ENCODE results near the gene BCOR.

BCOR gene

GRCh38 chrX:40098264-40099054, 701 bp upstream of the BCOR start:
- DNase-seq (ENCODE audit: low read depth) = no peak

DNA sequence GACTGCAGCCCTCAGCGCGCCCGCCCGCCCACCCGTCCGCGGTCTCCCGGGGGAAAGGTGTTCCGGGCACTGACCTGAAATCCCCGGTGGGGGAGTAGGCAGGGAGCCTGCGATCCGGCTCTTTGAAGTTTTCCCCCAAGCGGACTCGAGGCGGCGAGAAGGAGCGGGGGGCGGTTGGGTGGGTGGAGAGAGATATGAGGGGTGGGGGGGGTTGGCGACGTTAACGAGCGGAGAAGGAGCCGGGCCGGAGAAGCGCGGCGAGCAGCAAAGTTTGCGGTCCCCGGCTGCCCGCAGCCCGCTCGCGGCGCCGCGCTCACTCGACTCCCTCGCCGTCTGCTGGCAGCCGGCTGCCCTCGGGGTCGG, 636 bp downstream of the BCOR start:
- no peak for DNase-seq (ENCODE audit: low read depth)

DNA sequence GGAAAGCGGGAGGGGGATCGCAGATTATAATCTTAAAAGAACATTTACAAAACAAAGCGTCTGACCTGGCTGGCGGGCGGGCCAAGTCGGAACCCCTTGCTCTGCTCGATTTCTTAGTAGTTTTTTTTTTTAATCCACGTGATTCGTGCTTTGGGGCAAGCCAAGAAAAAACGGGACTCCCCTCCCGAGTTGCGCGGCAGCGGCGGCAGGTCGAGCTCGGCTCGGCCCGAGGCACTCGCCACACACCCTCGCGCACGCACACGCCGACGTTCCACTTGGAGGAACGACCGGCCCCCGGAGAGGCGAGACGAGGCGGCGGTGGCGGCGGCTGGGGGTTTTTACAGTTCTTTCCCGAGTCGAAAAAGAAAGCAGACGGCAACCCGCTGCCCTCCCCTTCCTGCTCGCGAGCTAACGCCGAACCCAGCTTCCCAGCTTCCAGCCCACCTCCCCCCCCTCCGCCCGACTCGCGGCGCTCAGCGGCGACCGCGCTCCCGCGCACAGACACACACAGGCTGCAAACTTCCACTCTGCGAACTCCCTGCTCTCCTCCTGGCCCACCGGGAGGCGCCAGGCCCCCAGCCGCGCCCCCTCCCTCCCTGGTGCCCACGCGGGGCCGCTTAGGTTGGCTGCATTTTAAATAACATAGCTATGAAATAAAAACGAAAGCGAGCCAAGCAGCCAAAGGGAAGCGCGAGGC, 1.2 kb downstream of the BCOR start:
- no peak for DNase-seq (ENCODE audit: low read depth)

GRCh38 chrX:40095583-40096394, 2.0 kb downstream of the BCOR start:
- no peak for DNase-seq (ENCODE audit: low read depth)

GRCh38 chrX:40094900-40095582, 2.7 kb downstream of the BCOR start:
- no peak for DNase-seq (ENCODE audit: low read depth)

DNA sequence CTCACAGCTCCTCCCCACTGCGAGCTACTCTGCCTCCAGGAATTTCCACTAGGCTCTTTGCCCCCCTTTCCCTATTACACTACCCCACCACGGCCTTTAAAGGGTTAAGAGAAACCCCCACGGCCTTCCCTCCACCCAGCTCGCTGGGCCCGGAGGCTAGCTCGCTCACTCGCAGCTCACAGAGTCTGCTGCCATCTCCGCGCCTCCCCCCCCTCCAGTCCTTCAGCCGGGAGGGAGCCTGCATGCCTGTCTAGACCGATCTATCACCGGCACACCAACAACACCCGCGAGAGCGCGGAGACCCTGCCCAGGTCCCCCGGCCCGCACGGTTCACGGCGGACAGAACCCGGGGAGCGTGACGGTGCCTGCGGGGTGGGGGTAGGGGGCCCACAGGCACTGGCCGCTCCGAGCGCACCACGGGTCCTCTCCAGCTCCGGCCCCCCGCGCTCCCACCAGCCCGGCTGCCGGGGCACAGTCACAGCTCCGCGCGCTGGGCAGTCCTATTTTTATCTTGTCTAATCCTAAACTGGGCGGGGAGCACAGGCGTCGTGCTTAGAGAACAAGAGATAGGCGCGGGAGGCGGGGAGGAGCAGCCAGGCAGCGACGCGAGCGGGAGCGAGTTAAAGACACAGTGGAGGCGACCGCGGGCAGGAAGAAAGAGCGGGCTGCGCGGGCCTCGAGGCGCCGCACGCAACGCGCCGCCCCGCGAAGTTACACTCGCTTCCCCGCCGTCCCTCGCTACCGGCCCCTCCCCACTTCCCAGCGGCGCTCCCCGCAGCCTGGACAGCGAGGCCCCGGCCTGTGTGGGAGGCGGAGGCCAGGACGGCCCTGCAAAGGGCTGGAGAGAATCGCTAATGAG, 3.5 kb downstream of the BCOR start:
- DNase-seq (ENCODE audit: low read depth) = no peak

DNA sequence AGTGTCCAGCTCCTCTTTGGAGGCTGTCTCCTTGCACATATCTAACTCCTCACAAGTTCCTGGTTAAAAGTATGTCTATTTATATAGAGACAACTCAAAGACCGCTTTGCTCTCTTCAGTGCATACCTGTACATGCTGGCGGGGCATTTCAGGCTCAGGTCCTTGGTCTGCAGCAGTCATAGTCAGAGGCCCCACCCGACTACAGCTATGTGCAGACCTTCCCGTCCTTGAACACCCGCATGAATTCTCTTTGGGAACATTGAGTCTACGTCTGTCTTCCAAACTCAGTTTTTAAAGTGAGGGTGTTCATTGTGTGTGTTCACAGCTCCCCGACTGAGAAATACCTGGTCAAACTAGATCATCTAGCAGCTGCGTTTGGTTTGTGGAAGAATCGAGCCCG, 4.2 kb downstream of the BCOR start:
- no peak for DNase-seq (ENCODE audit: low read depth)

GRCh38 chrX:40092808-40093435, 4.8 kb downstream of the BCOR start:
- DNase-seq (ENCODE audit: low read depth) = no peak

GRCh38 chrX:40091691-40092421, 5.9 kb downstream of the BCOR start:
- DNase-seq (ENCODE audit: low read depth) = no peak

DNA sequence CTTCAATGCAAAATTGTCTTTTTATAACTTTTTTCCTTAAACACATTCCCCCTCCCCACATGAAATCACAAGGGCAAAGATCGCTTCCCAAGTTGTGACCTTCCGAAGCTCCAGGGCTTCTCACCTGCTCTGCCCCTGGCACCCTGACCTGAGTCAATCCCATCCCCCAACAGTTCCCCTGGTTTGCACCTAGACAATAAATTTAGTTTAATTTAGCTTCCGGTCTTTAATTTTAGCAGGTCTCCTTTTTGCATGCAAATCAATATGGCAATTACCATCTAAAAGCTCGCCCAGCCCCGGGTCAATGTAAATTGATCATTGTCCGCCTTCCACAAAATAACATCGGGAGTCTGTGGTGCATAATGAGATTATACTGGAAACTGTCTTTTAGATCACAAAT, 6.8 kb downstream of the BCOR start:
- no peak for DNase-seq (ENCODE audit: low read depth)

GRCh38 chrX:40090050-40090804, 7.5 kb downstream of the BCOR start:
- no peak for DNase-seq (ENCODE audit: low read depth)

GRCh38 chrX:40088803-40089540, 8.8 kb downstream of the BCOR start:
- DNase-seq (ENCODE audit: low read depth) = no peak

GRCh38 chrX:40088299-40088625, 9.5 kb downstream of the BCOR start:
- DNase-seq (ENCODE audit: low read depth) = no peak

- no peak for DNase-seq (ENCODE audit: low read depth)
Observed at GRCh38 chrX:40087425-40088298, 10.1 kb downstream of the BCOR start.

GRCh38 chrX:40086569-40087335, 11.0 kb downstream of the BCOR start:
- DNase-seq (ENCODE audit: low read depth) = no peak

GRCh38 chrX:40085714-40086113, 12.0 kb downstream of the BCOR start:
- no peak for DNase-seq (ENCODE audit: low read depth)

DNA sequence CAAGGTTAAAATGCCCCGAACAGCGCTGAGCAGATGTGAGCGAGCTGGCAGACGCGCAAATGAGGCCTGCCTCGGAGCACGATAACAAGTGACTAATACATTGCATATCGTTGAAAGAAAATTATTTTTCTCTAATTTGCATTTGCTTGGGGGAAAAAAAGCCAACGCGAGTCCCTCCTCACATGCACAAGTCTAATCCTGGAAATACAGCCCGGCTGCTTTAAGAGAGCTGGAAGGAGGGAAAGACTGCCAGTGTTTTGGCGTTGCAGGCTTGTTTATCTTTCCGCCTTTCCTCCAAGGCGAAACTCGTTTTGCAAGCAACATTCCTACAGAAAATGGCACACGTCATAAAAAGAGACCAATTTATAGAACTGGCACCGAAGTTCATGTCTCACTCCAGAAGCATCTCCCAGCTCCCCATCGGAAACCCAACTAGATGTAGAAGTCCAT, 12.6 kb downstream of the BCOR start:
- no peak for DNase-seq (ENCODE audit: low read depth)

All from activated T-cell treated with anti-CD3 and anti-CD28 coated beads for 24 hours (primary cell).